ENCODE measurements around the gene PCDHA8.
"Not testable (repeated sequence)": the region's sequence is repeated elsewhere in the genome, so short reads cannot be mapped to it uniquely, and the experiment has no call there.

Gene PCDHA8

GRCh38 chr5:140829511-140830501 is 11.2 kb upstream of the PCDHA8 start:
- DNase-seq = not testable (repeated sequence)

DNA sequence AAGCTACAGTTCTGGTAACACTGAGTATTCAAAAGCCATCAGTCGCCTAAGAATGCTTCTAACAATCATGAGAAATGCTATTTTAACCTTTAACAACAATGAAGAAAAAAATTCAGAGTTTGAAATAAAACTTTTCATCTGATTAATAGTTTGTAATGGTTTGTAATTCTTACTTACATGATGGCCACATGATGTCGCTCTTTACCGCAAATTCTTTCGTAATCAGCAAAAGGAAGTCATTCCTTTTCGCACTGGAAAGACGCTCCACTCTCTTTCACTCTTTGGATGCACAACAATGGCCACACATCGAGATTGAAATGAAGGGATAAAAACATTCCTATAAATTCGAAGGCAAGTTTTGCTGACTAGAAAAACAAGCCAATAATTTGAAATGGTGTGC is 7.0 kb upstream of the PCDHA8 start, which contains the start of gene PCDHA7:
Gene PCDHA7, plus strand, starts transcription at position 277 of the 400 bp plus-strand sequence. Its CDS starts 115 bp downstream, at position 392.
- DNase-seq = no peak

GRCh38 chr5:140834439-140835008 is 6.5 kb upstream of the PCDHA8 start:
- DNase-seq = not testable (repeated sequence)

GRCh38 chr5:140835622-140836510 is 5.1 kb upstream of the PCDHA8 start:
- no peak for DNase-seq

GRCh38 chr5:140842798-140843733 is 2.1 kb downstream of the PCDHA8 start:
- DNase-seq = no peak

DNA sequence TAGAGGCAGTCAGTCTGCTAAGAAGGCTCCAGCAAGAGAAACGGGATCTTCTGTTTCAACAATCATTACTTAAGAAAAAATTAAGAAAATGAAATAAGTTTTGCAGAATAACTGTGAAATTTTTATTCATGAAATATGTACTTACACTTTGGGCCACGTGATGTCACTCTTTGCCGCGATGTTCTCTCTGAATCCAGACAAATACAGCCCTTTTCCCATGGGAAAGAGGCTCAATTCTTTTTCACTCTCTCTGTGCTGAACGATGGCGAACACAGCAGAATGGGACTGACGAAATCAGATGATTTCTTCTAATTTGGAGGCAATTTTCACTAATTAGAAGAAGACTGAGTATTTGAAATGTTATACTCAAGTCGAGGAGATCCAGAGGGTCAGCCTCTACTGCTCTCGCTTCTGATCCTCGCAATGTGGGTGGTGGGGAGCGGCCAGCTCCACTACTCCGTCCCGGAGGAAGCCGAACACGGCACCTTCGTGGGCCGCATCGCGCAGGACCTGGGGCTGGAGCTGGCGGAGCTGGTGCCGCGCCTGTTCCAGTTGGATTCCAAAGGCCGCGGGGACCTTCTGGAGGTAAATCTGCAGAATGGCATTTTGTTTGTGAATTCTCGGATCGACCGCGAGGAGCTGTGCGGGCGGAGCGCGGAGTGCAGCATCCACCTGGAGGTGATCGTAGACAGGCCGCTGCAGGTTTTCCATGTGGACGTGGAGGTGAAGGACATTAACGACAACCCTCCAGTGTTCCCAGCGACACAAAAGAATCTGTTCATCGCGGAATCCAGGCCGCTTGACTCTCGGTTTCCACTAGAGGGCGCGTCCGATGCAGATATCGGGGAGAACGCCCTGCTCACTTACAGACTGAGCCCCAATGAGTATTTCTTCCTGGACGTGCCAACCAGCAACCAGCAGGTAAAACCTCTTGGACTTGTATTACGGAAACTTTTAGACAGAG is 7.4 kb downstream of the PCDHA8 start, which contains the start of gene PCDHA9:
Gene PCDHA9, plus strand, starts transcription at position 244 of the 964 bp plus-strand sequence. Its CDS starts 114 bp downstream, at position 358.
- not testable (repeated sequence) for DNase-seq

DNA sequence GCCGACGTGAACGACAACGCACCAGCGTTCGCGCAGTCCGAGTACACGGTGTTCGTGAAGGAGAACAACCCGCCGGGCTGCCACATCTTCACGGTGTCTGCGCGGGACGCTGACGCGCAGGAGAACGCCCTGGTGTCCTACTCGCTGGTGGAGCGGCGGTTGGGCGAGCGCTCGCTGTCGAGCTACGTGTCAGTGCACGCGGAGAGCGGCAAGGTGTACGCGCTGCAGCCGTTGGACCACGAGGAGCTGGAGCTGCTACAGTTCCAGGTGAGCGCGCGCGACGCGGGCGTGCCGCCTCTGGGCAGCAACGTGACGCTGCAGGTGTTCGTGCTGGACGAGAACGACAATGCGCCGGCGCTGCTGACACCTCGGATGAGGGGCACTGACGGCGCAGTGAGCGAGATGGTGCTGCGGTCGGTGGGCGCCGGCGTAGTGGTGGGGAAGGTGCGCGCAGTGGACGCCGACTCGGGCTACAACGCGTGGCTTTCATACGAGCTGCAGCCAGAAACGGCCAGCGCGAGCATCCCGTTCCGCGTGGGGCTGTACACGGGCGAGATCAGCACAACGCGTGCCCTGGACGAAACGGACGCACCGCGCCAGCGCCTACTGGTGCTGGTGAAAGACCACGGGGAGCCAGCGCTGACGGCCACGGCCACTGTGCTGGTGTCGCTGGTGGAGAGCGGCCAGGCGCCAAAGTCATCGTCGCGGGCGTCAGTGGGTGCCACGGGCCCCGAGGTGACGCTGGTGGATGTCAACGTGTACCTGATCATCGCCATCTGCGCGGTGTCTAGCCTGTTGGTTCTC is 9.0 kb downstream of the PCDHA8 start:
- not testable (repeated sequence) for DNase-seq

DNA sequence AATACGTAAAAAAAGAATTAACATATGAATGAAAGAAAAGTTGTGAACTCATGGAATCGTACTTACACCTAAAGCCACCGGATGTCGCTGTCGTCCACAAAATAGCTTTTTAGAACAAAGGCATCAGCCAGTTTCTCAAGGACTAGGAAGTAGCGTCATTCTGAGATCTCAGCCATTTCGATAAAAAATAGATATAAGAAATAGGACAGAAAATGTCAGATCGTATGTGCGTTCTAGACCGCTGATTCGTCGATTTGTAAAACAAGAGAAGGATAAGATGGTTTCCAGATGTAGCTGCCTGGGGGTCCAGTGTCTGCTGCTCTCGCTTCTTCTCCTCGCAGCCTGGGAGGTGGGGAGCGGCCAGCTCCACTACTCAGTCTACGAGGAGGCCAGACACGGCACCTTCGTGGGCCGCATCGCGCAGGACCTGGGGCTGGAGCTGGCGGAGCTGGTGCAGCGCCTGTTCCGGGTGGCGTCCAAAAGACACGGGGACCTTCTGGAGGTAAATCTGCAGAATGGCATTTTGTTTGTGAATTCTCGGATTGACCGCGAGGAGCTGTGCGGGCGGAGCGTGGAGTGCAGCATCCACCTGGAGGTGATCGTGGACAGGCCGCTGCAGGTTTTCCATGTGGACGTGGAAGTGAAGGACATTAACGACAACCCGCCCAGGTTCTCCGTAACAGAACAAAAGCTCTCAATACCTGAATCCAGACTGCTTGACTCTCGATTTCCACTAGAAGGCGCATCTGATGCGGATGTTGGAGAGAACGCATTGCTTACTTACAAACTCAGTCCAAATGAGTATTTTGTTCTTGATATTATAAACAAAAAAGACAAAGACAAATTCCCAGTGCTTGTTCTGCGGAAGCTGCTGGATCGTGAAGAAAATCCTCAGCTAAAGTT is 15.0 kb downstream of the PCDHA8 start, which contains the start of gene PCDHA10:
Gene PCDHA10, plus strand, starts transcription at position 126 of the 903 bp plus-strand sequence. Its CDS starts 152 bp downstream, at position 278.
- no peak for DNase-seq

DNA sequence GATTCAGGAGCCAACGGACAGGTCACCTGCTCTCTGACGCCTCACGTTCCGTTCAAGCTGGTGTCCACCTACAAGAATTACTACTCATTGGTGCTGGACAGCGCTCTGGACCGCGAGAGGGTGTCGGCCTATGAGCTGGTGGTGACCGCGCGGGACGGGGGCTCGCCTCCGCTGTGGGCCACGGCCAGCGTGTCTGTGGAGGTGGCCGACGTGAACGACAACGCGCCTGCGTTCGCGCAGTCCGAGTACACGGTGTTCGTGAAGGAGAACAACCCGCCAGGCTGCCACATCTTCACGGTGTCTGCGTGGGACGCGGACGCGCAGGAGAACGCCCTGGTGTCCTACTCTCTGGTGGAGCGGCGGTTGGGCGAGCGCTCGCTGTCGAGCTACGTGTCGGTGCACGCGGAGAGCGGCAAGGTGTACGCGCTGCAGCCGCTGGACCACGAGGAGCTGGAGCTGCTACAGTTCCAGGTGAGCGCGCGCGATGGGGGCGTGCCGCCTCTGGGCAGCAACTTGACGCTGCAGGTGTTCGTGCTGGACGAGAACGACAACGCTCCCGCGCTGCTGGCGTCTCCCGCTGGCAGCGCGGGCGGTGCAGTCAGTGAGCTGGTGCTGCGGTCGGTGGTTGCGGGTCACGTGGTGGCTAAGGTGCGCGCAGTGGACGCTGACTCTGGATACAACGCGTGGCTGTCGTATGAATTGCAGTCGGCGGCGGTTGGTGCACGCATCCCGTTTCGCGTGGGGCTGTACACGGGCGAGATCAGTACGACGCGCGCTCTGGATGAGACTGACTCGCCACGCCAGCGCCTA is 16.4 kb downstream of the PCDHA8 start:
- no peak for DNase-seq

DNA sequence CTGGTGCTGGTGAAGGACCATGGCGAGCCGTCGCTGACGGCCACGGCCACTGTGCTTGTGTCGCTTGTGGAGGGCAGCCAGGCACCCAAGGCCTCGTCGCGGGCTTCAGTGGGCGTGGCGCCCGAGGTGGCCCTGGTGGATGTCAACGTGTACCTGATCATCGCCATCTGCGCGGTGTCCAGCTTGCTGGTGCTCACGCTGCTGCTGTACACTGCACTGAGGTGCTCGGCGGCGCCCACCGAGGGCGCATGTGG is 16.9 kb downstream of the PCDHA8 start:
- no peak for DNase-seq

- DNase-seq = no peak
These were observed 21.7 kb downstream of the PCDHA8 start for GRCh38 chr5:140862441-140863295.

DNA sequence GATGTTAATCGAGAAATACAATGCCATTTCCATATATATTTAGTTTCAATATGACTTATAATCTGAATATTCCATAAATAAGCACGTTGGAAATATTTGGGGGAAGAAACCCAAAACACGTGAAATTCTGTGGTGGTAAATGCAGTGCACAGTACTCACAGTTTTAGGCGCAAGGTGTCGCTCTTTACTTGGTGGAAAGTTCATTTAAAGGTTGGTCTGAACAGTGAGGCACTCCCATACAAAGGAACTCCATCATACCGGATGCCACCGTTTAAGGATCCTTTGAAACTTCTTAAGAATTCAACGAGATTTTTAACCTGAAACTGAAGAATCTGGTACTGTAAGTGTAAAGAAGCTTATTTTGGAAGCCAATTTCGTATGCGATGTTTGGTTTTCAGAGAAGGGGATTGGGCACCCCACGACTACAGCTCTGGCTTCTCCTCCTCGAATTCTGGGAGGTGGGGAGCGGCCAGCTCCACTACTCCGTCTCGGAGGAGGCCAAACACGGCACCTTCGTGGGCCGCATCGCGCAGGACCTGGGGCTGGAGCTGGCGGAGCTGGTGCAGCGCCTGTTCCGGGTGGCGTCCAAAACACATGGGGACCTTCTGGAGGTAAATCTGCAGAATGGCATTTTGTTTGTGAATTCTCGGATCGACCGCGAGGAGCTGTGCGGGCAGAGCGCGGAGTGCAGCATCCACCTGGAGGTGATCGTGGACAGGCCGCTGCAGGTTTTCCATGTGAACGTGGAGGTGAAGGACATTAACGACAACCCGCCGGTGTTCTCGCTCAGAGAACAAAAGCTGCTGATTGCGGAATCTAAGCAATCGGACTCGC is 28.0 kb downstream of the PCDHA8 start, which contains the start of gene PCDHA11:
Gene PCDHA11, plus strand, starts transcription at position 237 of the 834 bp plus-strand sequence. Its CDS starts 147 bp downstream, at position 384.
- no peak for DNase-seq

- no peak for DNase-seq
These were observed 28.5 kb downstream of the PCDHA8 start for GRCh38 chr5:140869555-140869886.

DNA sequence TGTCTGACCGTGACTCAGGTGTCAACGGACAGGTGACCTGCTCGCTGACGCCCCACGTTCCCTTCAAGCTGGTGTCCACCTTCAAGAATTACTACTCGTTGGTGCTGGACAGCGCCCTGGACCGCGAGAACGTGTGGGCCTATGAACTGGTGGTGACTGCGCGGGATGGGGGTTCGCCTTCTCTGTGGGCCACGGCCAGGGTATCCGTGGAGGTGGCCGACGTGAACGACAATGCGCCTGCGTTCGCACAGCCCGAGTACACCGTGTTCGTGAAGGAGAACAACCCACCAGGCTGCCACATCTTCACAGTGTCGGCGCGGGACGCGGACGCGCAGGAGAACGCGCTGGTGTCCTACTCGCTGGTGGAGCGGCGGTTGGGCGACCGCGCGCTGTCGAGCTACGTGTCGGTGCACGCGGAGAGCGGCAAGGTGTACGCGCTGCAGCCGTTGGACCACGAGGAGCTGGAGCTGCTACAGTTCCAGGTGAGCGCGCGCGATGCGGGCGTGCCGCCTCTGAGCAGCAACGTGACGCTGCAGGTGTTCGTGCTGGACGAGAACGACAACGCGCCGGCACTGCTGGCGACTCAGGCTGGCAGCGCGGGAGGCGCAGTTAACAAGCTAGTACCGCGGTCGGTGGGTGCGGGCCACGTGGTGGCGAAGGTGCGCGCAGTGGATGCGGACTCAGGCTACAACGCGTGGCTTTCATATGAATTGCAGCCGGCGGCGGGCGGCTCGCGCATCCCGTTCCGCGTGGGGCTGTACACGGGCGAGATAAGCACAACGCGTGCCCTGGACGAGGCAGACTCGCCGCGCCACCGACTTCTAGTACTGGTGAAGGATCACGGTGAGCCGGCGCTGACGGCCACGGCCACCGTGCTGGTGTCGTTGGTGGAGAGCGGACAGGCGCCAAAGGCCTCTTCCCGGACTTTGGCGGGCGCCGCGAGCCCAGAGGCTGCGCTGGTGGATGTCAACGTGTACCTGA is 29.5 kb downstream of the PCDHA8 start:
- DNase-seq = no peak
